NCI-H345 (cell line): Measurements from ENCODE around the gene SLC35F1.
"Not testable (repeated sequence)": the region's sequence is repeated elsewhere in the genome, so short reads cannot be mapped to it uniquely, and the experiment has no call there.

Experiments used
- DNase-seq: peaks from one replicate; lab custom pipeline; 2025; lab: John Stamatoyannopoulos, UW

The SLC35F1 gene

DNA sequence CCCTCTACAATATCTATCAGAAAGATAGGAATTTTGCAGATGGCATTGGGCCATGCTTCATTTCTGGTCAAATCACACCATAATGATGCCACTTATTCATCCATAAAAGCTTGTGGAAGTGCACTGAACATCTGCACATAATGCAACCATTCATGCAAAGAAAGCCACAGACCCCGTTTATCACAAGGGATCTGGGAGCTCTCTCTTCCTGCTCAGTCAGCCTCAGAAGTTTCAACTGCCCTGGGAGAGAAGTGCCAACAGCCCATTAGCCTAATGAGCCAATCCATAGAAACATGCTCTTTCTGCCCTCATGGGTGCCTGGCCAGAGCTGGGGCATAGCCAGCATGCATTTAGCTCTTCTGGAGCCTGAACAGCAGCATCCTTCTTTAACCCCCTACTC, 85.8 kb downstream of the SLC35F1 start:
- no peak for DNase-seq

DNA sequence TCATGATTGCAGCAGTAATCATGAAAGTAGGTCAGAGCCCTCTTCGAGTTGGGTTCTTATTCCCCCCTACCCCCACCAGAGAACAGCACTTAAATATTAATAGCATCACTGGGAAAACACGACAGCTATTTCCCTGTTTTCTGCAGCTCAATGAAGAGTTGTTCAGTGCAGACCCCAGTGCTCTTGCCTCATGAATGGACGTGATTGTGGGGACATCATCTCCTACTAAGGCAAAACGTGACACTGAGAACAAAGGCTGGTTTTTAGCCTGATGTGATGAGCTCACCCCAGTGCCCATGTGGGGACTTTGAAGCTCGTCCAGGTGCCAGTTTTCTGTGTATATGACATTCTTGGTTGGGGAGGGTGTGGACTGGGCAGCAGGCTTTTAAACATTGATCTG, 105.9 kb downstream of the SLC35F1 start:
- DNase-seq, result no peak

DNA sequence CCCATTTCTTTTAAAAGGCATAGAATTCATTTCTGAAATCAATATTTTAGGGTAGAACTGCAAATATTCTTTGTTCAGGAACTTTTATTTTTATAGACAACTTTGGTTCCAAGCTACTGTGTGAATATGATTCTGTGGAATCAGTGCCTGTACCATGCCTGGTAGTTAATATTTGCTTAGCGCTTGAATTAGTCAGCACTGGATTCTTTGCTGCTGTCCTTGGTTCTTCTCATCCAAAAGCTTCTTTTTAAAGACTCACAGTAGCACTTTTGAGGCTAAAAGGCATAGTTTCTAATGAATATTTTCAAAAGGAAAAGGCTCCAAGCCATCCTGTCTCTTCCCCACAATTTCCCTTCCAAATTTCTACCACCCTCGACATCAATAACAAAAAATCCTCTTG, 109.5 kb downstream of the SLC35F1 start:
- DNase-seq, result no peak

DNA sequence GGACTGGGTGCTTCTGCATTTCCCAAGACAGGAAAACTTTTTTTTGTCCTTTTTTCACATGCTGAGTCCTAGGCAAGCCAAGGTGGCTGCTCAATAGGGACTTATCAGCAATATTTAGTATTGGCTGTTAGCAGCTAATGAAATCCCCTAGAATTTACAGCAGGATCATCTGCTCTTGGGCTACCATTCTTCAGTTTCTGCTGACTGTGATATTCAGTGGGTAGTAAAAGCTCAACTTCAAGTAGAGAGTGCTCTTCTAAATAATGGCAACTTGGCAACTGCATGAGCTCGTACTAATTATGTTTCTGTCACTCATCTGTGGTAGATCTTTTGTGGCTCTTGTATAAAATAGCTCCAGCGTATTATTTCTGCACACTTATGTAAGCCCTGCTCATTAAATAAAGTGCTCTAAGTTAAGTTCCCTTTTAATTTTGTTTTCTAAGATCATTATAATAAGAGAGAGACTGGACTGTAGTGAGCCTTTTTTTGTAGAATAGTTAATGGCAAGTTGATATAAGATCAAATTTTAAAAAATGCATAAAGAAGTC, 110.3 kb downstream of the SLC35F1 start:
- no peak for DNase-seq

DNA sequence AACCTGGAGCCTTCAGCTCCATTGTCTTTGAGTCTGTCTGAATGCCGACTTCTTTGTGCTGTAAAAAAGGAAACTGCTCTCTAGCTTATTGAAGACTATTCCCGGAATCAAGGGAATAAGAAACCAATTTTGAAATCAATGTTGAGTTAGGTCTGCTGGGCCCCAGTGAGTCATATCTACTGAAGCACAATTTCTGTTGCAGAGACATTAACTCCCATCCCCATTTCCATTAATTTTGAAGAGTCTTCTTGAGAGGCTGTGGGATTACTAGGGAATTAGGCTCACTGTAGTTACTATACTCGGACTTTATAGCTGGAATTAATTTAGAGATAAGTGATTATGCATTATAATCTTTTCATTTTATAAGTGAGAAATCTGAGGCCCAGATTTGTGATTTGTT, 116.7 kb downstream of the SLC35F1 start:
- DNase-seq, result no peak

- no peak for DNase-seq
Observed at GRCh38 chr6:118029967-118030366, 122.9 kb downstream of the SLC35F1 start.

- not testable (repeated sequence) for DNase-seq
Observed at GRCh38 chr6:118037479-118037878, 130.4 kb downstream of the SLC35F1 start.

DNA sequence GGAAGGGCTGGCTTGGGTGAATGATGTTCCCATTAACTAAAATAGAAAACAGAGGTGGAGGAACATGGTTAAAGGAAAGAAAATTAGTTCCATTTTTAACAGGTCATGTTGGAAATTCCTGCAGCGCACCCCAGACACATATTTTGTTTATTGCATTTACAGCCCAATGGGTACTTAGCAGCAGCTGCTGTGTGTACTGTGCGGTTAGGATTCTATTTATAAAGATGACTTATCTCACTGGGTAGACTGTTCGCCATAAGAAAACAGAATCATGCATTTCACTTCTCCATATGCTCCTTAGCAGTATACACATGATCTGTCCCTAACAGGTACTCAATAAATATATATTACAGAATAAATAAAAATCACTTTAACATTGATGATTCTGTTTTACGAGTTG, 135.8 kb downstream of the SLC35F1 start:
- no peak for DNase-seq

- DNase-seq, result no peak
Observed at GRCh38 chr6:118044275-118044674, 137.2 kb downstream of the SLC35F1 start.

- no peak for DNase-seq
Observed at GRCh38 chr6:118054082-118054481, 147.0 kb downstream of the SLC35F1 start.

- no peak for DNase-seq
Observed at GRCh38 chr6:118061666-118062065, 154.6 kb downstream of the SLC35F1 start.

DNA sequence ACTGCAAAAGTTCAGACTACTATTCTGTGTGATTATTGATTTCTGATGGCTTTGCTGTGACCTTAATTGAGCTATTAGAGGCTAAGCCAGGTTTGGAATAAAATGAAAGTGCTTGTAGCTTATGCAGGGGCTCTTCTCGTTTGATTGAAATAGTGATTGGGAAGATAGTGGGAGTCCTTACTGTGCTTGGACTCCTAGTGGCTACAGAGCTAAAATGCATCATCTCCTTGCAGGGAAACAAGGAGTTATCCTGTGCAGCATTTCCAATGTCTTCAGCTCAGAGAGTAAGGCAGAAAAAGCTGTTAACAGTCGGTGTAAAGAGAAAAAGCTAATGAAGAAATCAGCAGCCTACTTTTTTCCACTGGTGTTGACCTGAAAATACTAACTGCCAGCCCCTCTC, 173.5 kb downstream of the SLC35F1 start:
- no peak for DNase-seq

- DNase-seq, result no peak
Observed at GRCh38 chr6:118083711-118084110, 176.6 kb downstream of the SLC35F1 start.

DNA sequence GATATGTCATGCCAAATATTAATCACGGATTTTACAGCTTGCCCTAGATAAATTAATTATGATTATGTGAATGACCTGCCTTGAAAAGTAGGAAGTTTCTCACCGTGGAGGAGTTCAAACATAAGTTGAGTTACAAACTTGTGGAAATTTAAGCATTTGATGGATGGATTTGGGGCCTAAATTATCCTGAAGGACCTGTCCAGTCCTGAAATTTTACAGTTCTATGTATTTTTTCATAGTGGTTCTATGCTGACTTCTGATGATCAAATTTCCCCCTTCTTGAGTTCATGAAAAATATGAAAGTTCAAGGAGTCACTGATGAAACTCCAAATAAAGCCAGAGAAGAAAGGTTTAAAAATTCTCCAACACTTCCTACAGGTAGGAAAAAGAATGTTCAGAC, 178.6 kb downstream of the SLC35F1 start:
- DNase-seq, result no peak

GRCh38 chr6:118086159-118086558, 179.1 kb downstream of the SLC35F1 start:
- DNase-seq, result no peak

- no peak for DNase-seq
Observed at GRCh38 chr6:118092086-118092485, 185.0 kb downstream of the SLC35F1 start.

GRCh38 chr6:118097576-118097975, 190.5 kb downstream of the SLC35F1 start:
- DNase-seq, result no peak

- DNase-seq, result no peak
Observed at GRCh38 chr6:118100717-118101116, 193.7 kb downstream of the SLC35F1 start.

GRCh38 chr6:118101220-118101619, 194.2 kb downstream of the SLC35F1 start:
- no peak for DNase-seq

- DNase-seq, result no peak
Observed at GRCh38 chr6:118101831-118102345, 194.8 kb downstream of the SLC35F1 start.

DNA sequence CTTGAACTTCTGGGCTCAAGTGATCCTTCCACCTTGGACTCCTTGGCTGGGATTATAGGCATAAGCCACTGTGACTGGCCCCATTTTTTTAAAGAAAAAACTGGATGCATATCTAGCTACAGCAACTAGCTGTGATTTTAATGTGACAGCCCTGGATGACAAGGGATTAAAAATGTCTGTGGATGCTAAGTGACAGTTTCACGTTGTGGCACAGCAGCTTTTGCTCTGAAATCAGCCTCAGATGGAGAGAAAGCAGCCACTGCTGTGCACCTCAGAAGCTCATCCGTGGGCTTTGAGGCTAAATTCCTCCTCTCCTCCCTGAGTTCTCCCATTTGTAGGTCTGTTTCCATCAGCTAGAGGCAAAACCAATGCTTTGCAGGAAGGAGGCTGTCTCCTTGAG, 195.3 kb downstream of the SLC35F1 start:
- no peak for DNase-seq

GRCh38 chr6:118103381-118104146, 196.5 kb downstream of the SLC35F1 start:
- no peak for DNase-seq

- DNase-seq, result no peak
Observed at GRCh38 chr6:118122161-118122725, 215.2 kb downstream of the SLC35F1 start.
